Measurements from ENCODE around the gene TRIM2. TPM values are rescaled to one million over a fixed set of nuclear protein-coding genes. Genes with fewer than 3 reads are reported as not detected.

Gene TRIM2
- total RNA-seq, 1 donor from 2014 or later = 20.2 TPM

DNA sequence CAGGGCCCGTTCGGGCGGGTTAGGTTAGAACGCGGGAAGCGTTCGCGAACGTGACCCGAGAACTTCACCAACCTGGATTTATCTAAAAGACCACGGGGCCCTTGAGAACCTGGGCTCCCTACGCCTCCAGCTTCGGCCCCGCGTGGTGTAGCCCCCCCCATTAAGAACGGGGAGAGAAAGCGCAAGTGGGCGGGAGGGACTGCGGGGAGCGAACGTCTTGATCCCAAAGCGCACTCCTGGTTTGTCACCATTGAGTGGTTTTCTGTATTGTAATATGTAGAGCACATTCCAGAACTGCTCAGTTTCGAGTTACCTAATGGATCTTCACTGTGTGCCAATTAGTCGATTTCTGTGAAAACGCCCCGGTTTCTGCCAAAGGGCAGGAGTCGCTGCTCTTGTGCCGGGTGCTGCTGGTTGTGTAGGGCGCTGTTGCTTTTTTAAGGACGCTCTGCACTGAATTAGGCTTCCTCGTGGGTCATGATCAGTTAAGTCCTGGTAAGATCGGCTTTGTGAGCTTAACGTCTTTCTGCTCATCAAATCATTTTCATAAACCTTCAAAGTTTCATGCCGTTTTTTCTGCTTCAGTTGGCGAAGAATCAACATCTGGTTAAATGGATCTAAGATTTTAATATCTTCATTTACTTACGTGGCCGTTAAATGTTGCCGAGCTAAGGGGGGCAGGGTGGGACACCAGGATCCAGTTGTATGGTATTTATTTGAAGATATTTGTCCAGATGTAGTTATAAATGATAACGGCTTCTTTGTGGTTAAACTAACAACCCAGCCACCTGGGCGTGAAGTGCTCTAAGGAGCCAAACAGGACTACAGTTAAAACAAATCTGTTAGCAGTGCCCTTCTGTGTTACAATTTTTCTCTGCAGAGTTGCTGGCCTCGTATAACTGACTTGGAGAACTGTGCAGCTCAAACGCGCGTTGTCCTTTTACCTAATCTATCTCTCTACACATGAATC is 141.1 kb downstream of the TRIM2 start:
- H3K27ac ChIP-seq (replicated peaks) = no peak overlapping the region

GRCh38 chr4:153346031-153346430 is 141.8 kb downstream of the TRIM2 start:
- no peaks in the 10 kb centered on the region for H3K27me3 ChIP-seq (ENCODE audit: low read depth)
- peak overlapping the region; percentile 81 for H3K4me3 ChIP-seq
- no peak overlapping the region for H3K27ac ChIP-seq (replicated peaks)
- intact Hi-C loops (cut with micrococcal nuclease) = no loop called here
- DNase-seq = no peak
- no peaks in the 10 kb centered on the region for H3K36me3 ChIP-seq
- peaks cover 23% of the 10 kb centered on the region for H3K4me1 ChIP-seq
- TF ChIP-seq CTCF (IDR thresholded peaks at IDR 0.05; ENCODE audit: borderline replicate concordance) = no peak
- H3K9me3 ChIP-seq (replicated peaks) = no peaks in the 10 kb centered on the region

More for the DNA sequence above, 141.1 kb downstream of the TRIM2 start:
- H3K27me3 ChIP-seq (ENCODE audit: low read depth) = no peaks in the 10 kb centered on the region
- peaks cover 23% of the 10 kb centered on the region for H3K4me1 ChIP-seq
- DNase-seq = no peak
- H3K36me3 ChIP-seq = no peaks in the 10 kb centered on the region
- intact Hi-C loops (cut with micrococcal nuclease) = no loop called here
- TF ChIP-seq CTCF (IDR thresholded peaks at IDR 0.05; ENCODE audit: borderline replicate concordance) = no peak
- peak overlapping the region; percentile 81 for H3K4me3 ChIP-seq
- no peaks in the 10 kb centered on the region for H3K9me3 ChIP-seq (replicated peaks)

DNA sequence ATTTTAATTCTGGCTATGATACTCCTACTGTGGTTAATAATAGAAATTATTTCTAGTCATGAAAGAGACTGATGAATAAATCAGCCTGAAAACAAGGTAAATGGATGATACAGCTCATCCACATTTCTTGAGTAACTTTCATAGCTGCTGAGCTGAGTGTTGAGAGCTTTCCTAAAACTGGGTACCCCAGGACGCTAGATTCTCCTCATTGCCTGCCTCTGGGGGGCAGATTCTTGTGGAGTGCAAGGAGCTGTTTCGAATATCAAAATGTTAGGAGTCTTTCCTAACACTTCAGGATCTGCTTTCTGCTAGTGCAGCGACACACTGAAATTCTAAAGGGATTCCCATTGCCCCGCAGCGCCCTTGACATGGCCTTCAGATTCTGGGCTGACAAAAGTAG is 142.3 kb downstream of the TRIM2 start:
- intact Hi-C loops (cut with micrococcal nuclease) = no loop called here
- DNase-seq = no peak
- no peaks in the 10 kb centered on the region for H3K36me3 ChIP-seq
- H3K4me3 ChIP-seq = no peak overlapping the region
- no peaks in the 10 kb centered on the region for H3K9me3 ChIP-seq (replicated peaks)
- no peak overlapping the region for H3K27ac ChIP-seq (replicated peaks)
- no peak for TF ChIP-seq CTCF (IDR thresholded peaks at IDR 0.05; ENCODE audit: borderline replicate concordance)
- peaks cover 23% of the 10 kb centered on the region for H3K4me1 ChIP-seq
- H3K27me3 ChIP-seq (ENCODE audit: low read depth) = no peaks in the 10 kb centered on the region

DNA sequence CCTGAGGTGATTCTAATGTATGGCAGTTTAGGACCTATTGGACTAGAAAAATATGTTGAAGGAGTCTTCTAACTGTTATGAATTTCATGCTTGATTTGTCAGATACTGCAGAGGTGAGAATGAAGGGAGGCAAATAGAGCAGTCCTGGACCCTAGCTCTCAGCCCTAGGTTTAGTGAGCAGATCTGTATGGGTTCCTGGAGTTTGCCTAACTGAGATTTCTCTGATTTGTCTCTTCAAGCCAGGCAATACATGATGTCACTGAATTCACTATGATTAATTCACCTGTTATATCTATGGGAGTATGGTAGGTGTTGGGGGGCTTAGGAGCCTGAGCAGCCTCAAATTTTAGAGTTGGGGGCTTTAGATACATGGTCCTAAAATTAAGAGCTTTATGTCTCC is 142.9 kb downstream of the TRIM2 start:
- no peak for DNase-seq
- no peak overlapping the region for H3K4me3 ChIP-seq
- TF ChIP-seq CTCF (IDR thresholded peaks at IDR 0.05; ENCODE audit: borderline replicate concordance) = no peak
- H3K4me1 ChIP-seq = peaks cover 17% of the 10 kb centered on the region
- H3K27me3 ChIP-seq (ENCODE audit: low read depth) = no peaks in the 10 kb centered on the region
- H3K27ac ChIP-seq (replicated peaks) = no peak overlapping the region
- H3K36me3 ChIP-seq = no peaks in the 10 kb centered on the region
- H3K9me3 ChIP-seq (replicated peaks) = no peaks in the 10 kb centered on the region
- intact Hi-C loops (cut with micrococcal nuclease) = no loop called here

DNA sequence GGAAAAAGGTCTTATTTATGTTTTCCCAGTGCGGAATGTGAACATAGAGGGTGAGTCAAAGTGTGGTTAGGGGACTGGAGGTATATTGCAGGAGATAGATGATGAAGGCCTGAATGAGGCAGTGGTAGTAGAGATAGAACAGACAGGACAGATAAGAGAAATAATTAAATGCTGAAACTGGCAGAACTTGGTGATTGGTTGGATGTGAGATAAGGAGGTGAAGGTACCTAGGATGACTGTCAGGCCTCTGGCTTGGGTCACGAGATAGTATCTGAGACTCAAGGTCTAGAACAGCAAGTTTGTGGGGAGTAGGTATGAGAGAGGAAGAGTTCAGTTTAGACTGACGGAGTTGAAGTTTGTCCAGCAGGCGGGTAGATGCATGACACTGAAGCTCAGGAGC is 143.8 kb downstream of the TRIM2 start:
- no peaks in the 10 kb centered on the region for H3K27me3 ChIP-seq (ENCODE audit: low read depth)
- no peak for DNase-seq
- intact Hi-C loops (cut with micrococcal nuclease) = no loop called here
- no peak overlapping the region for H3K27ac ChIP-seq (replicated peaks)
- H3K36me3 ChIP-seq = no peaks in the 10 kb centered on the region
- no peaks in the 10 kb centered on the region for H3K9me3 ChIP-seq (replicated peaks)
- H3K4me3 ChIP-seq = no peak overlapping the region
- peaks cover 16% of the 10 kb centered on the region for H3K4me1 ChIP-seq
- no peak for TF ChIP-seq CTCF (IDR thresholded peaks at IDR 0.05; ENCODE audit: borderline replicate concordance)
